GM19239 (cell line): ENCODE measurements around the gene LRGUK.
"Not testable (repeated sequence)": the region's sequence is repeated elsewhere in the genome, so short reads cannot be mapped to it uniquely, and the experiment has no call there.

Experiments used
- DNase-seq: peaks from one replicate; pipeline ENCODE4 v3.0.0; 2011; ENCODE audit warnings: low spot score; ENCODE audit not compliant: insufficient read length
- FAIRE-seq: peaks from 2 replicates; lab custom pipeline; 2011; peaks lifted over from hg19 to GRCh38; lab: Jason Lieb, UNC

The LRGUK gene

GRCh38 chr7:134290286-134290685 lies 163.1 kb downstream of the LRGUK start:
- no peak for FAIRE-seq
- no peak for DNase-seq

- DNase-seq, result peak; percentile 43
- peak; percentile 95 for FAIRE-seq
These were observed 166.0 kb downstream of the LRGUK start for GRCh38 chr7:134293002-134293740.

- FAIRE-seq, DNase-seq: not testable (repeated sequence)
These were observed 168.8 kb downstream of the LRGUK start for GRCh38 chr7:134295982-134296381.

- FAIRE-seq (no peak), DNase-seq (no peak)
These were observed 170.3 kb downstream of the LRGUK start for GRCh38 chr7:134297489-134297888.

GRCh38 chr7:134298902-134299683 lies 172.0 kb downstream of the LRGUK start:
- FAIRE-seq (peak; percentile 31), DNase-seq (no peak)

- DNase-seq (no peak), FAIRE-seq (no peak)
These were observed 173.8 kb downstream of the LRGUK start for GRCh38 chr7:134300988-134301387.

GRCh38 chr7:134301592-134301991 lies 174.5 kb downstream of the LRGUK start:
- DNase-seq (no peak), FAIRE-seq (no peak)

- FAIRE-seq (no peak), DNase-seq (no peak)
These were observed 175.0 kb downstream of the LRGUK start for GRCh38 chr7:134302120-134302519.

GRCh38 chr7:134307320-134307719 lies 180.2 kb downstream of the LRGUK start:
- FAIRE-seq (no peak), DNase-seq (no peak)

- DNase-seq (no peak), FAIRE-seq (no peak)
These were observed 181.4 kb downstream of the LRGUK start for GRCh38 chr7:134308548-134308947.

GRCh38 chr7:134311807-134312206 lies 184.7 kb downstream of the LRGUK start:
- FAIRE-seq (no peak), DNase-seq (no peak)

GRCh38 chr7:134312717-134313116 lies 185.6 kb downstream of the LRGUK start:
- DNase-seq (no peak), FAIRE-seq (no peak)

GRCh38 chr7:134313543-134313942 lies 186.4 kb downstream of the LRGUK start:
- DNase-seq (no peak), FAIRE-seq (no peak)
